PC-3 (cell line): ENCODE measurements around the gene RCOR2. TPM values are rescaled to one million over a fixed set of nuclear protein-coding genes. Genes with fewer than 3 reads are reported as not detected.

Experiments
- ATAC-seq: fragments of 200-7000 bp; cut with Tn5 transposase; 2 replicates; pipeline ENCODE4 v1.9.1; 2020; ENCODE audit warnings: mild to moderate bottlenecking, moderate library complexity
- BruUV-seq: library from RNA; stranded (reverse); fragments of 400-500 nt; replicated peaks from 2 replicates; lab custom pipeline; 2021; lab: Mats Ljungman, UMichigan
- CTCF ChIA-PET: fragments of 300-600 bp; sonication (Branson Sonifier 250); formaldehyde crosslinking; loops from one replicate; lab custom pipeline; 2022; ENCODE audit warnings: antibody characterized with exemption; lab: Charles Lee
- POLR2A ChIA-PET: fragments of 300-600 bp; sonication (Branson Sonifier 250); formaldehyde crosslinking; loops from one replicate; lab custom pipeline; 2022; ENCODE audit warnings: antibody characterized with exemption; ENCODE audit not compliant: unreplicated experiment; lab: Charles Lee
- DNase-seq: peaks from one replicate; pipeline ENCODE4 v3.0.0-alpha.2; 2015
- H2AFZ ChIP-seq: fragments of 300-600 bp; sonication (generic); 2 replicates; pipeline ENCODE4 v1.6.0; 2016; ENCODE audit warnings: antibody characterized with exemption, low read length
- H3F3A ChIP-seq: fragments of 300-600 bp; sonication (generic); one replicate; pipeline ENCODE4 v1.6.0; 2017; ENCODE audit warnings: antibody characterized with exemption, low read length, control low read depth, mild to moderate bottlenecking; ENCODE audit not compliant: unreplicated experiment
- H3K27ac ChIP-seq: fragments of 300-600 bp; sonication (generic); 2 replicates; pipeline ENCODE4 v1.5.1; 2016; ENCODE audit warnings: mild to moderate bottlenecking, low read length
- H3K27me3 ChIP-seq: fragments of 300-600 bp; sonication (generic); 2 replicates; pipeline ENCODE4 v1.6.1; 2016; ENCODE audit warnings: low read length, mixed read lengths
- H3K36me3 ChIP-seq: fragments of 300-600 bp; sonication (generic); 2 replicates; pipeline ENCODE4 v1.6.1; 2016; ENCODE audit warnings: low read depth, mixed run types, low read length, mixed read lengths
- H3K4me1 ChIP-seq: fragments of 300-600 bp; sonication (generic); 2 replicates; pipeline ENCODE4 v1.5.1; 2016; ENCODE audit warnings: low read length; ENCODE audit not compliant: insufficient read depth
- H3K4me2 ChIP-seq: fragments of 300-600 bp; sonication (generic); 2 replicates; pipeline ENCODE4 v1.6.0; 2016; ENCODE audit warnings: low read length
- H3K4me3 ChIP-seq: fragments of 300-600 bp; sonication (generic); 2 replicates; pipeline ENCODE4 v1.5.1; 2016; ENCODE audit warnings: mild to moderate bottlenecking, low read length, mixed read lengths
- H3K79me2 ChIP-seq: fragments of 300-600 bp; sonication (generic); 2 replicates; pipeline ENCODE4 v1.6.1; 2017; ENCODE audit warnings: low read length, mixed read lengths
- H3K9ac ChIP-seq: fragments of 300-600 bp; sonication (generic); 2 replicates; pipeline ENCODE4 v1.6.0; 2016; ENCODE audit warnings: mild to moderate bottlenecking, low read length
- H3K9me2 ChIP-seq: fragments of 300-600 bp; sonication (generic); replicated peaks from 2 replicates; pipeline ENCODE4 v1.6.1; 2016; ENCODE audit warnings: mixed run types, low read length, mixed read lengths
- H3K9me3 ChIP-seq: fragments of 300-600 bp; sonication (generic); 2 replicates; pipeline ENCODE4 v1.6.1; 2016; ENCODE audit warnings: low read length, mixed read lengths
- H4K20me1 ChIP-seq: fragments of 300-600 bp; sonication (generic); 2 replicates; pipeline ENCODE4 v1.6.1; 2016; ENCODE audit warnings: low read length, mixed read lengths
- EZH2 ChIP-seq: fragments of 300-600 bp; sonication (generic); IDR thresholded peaks from one replicate; pipeline ENCODE4 v1.6.1; 2017; ENCODE audit warnings: antibody characterized with exemption, mild to moderate bottlenecking, low read length; ENCODE audit not compliant: unreplicated experiment
- EZH2phosphoT487 ChIP-seq: fragments of 300-600 bp; sonication (generic); IDR thresholded peaks from 2 replicates; pipeline ENCODE4 v1.6.1; 2018; ENCODE audit warnings: mild to moderate bottlenecking, antibody characterized with exemption, low read length, borderline replicate concordance
- intact Hi-C: fragments of 100-400 bp; cut with micrococcal nuclease; formaldehyde crosslinking; loops from 2 replicates; pipeline ENCODE4 v1.9.0; 2023
- total RNA-seq: library from RNA; depleted of rRNA; stranded (reverse); fragments of >200 nt; gene quantifications from 2 replicates; pipeline ENCODE4 v1.2.3, GENCODE V29; 2014
- TF ChIP-seq, protein P1 (sequence below): fragments of 300-600 bp; sonication (generic); conservative IDR thresholded peaks from 2 replicates; pipeline ENCODE4 v1.5.1; 2017; ENCODE audit warnings: antibody characterized with exemption, low read depth, mild to moderate bottlenecking, low read length

The RCOR2 gene
- total RNA-seq, 1 experiment from 2014 or later: 1.4 TPM

DNA sequence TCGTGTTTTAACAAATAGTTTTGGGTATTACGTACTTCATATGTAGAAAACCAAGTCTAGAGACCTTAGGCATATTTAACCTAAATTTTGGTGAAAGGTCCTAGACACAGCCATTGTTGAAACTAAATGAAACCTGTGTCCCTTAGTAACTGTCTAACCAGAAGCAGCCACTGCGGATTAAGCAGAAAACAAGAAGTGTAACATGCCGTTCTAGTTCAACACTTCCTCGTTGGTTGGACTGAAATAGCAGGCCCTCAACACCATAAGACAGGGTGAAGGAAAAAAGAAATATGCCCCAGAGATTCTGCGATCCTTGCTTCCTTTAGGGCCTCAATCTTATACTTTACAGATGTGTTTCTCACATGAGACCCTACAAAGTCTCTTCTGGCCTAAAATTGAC, 23.8 kb upstream of the RCOR2 start:
- ChIA-PET POLR2A (no interaction called here), CTCF (no interaction called here)
- Histone ChIP-seq H3K4me1 (peaks cover 14% of the 10 kb centered on the region), H3K9me2 (no peaks in the 10 kb centered on the region), H2AFZ (no peak overlapping the region), H3F3A (no peaks in the 10 kb centered on the region), H4K20me1 (peaks cover 5% of the 10 kb centered on the region; the same call in 1 of the 2 replicates), H3K36me3 (peaks cover 4% of the 10 kb centered on the region; the same call in 1 of the 2 replicates), H3K27me3 (no peaks in the 10 kb centered on the region), H3K4me2 (peak overlapping the region; percentile 100; the same call in 1 of the 2 replicates), H3K4me3 (peak overlapping the region; percentile 95; the same call in 1 of the 2 replicates), H3K27ac (no peak overlapping the region), H3K79me2 (peaks cover 63% of the 10 kb centered on the region), H3K9ac (no peak overlapping the region), H3K9me3 (no peaks in the 10 kb centered on the region)
- ATAC-seq (no peak), DNase-seq (no peak)
- intact Hi-C loops: no loop called here
- BruUV-seq: TSS peak; percentile 38
- TF ChIP-seq, protein P1, sequence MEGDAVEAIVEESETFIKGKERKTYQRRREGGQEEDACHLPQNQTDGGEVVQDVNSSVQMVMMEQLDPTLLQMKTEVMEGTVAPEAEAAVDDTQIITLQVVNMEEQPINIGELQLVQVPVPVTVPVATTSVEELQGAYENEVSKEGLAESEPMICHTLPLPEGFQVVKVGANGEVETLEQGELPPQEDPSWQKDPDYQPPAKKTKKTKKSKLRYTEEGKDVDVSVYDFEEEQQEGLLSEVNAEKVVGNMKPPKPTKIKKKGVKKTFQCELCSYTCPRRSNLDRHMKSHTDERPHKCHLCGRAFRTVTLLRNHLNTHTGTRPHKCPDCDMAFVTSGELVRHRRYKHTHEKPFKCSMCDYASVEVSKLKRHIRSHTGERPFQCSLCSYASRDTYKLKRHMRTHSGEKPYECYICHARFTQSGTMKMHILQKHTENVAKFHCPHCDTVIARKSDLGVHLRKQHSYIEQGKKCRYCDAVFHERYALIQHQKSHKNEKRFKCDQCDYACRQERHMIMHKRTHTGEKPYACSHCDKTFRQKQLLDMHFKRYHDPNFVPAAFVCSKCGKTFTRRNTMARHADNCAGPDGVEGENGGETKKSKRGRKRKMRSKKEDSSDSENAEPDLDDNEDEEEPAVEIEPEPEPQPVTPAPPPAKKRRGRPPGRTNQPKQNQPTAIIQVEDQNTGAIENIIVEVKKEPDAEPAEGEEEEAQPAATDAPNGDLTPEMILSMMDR: no peak
- TF ChIP-seq EZH2 (no peak), EZH2phosphoT487 (no peak)

DNA sequence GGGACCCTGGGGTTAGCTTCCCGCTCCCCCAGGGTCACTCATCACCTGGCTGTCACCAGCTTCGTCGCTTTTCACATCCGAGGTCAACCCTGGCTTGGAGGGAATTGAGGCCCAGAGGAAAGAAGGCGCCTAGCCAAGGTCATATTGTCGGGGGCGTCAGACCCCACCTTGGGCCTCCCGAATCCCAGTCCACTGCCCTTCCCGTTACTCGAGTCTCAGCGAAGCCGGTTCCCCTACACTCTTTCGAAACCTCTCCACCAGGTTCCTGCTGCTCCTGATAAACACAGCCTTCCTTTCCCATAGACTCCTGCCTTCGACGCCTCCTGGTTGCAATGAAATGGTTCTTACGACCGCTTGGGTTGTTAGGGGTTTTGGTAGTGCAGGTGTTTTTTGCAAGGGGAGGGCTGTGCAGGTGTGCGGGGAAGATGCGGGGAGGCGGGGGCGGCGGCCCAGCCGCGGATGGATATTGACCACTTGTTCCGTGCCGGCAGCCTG, 22.5 kb upstream of the RCOR2 start:
- H3K4me3 ChIP-seq: peak overlapping the region; percentile 95
- H3K9ac ChIP-seq: peak overlapping the region; percentile 87
- no peak for ATAC-seq
- peaks cover 4% of the 10 kb centered on the region; the same call in 1 of the 2 replicates for H3K36me3 ChIP-seq
- ChIA-PET POLR2A (no interaction called here), CTCF (interaction anchor here (0.5 to 1.9 kb wide), 4 partner anchors 9 to 378 kb away, joined by 3 to 8 read pairs (median 6); partner anchors contain the start of genes MARK2 and PRDX5)
- peak; percentile 37 for DNase-seq
- no peaks in the 10 kb centered on the region for H3K9me2 ChIP-seq
- peaks cover 5% of the 10 kb centered on the region; the same call in 1 of the 2 replicates for H4K20me1 ChIP-seq
- H3K4me1 ChIP-seq: peaks cover 14% of the 10 kb centered on the region
- H3K27me3 ChIP-seq: no peaks in the 10 kb centered on the region
- no TSS peak for BruUV-seq
- no peaks in the 10 kb centered on the region for H3F3A ChIP-seq
- no peaks in the 10 kb centered on the region for H3K9me3 ChIP-seq
- H3K27ac ChIP-seq: no peak overlapping the region
- H3K79me2 ChIP-seq: peaks cover 56% of the 10 kb centered on the region
- peak overlapping the region; percentile 93 for H2AFZ ChIP-seq
- intact Hi-C loops: loop anchor here (2.0 kb wide), 1 partner anchor 99 kb away; no protein-coding TSS in a partner anchor
- TF ChIP-seq EZH2phosphoT487: no peak
- peak overlapping the region; percentile 100 for H3K4me2 ChIP-seq

DNA sequence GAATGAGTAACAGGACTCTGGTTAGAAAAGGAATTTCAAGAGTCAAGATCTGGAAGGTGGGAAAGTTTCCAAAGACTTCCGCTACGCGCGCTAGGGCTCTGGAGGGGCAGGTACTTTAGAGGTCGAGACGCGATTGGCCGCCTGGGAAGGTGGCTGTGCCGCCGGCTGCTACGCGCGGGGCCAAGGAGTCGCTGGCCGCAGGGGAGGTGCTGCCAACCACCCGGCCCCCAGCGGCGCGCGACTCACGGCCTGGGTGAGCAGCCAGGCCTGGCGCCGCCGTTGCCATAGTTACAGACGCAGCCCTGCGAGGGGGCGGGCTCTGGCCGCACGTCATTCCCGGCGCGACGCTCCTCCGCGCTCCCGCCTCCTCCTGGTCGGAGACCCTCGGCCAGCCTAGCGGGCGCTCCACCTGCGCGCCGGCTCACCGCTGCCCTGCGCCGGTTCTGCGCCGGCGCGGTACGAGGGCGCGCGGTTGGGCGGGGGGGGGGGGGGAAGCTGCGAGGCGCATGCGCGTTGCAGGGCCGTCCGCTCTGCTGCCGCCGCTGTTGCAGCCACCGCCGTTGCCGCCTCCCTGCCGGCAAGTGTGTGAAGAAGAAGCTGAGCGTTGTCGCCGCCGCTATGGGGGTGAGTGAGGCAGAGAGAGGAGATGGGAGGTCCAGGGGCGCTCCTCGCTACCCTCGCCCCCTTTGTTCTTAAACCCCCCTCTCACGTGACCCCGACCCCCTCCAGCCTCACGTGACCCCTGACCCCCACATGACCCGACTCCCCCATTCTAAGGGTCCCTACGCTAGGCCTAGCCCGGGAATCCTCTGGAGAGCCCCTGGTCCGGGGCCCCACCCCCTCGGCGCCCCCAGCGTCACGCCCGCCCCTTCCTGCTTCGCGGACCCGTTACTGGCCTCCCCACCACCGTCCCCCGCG, 21.8 kb upstream of the RCOR2 start, which contains the start of gene NAA40:
NAA40 (plus strand) TSS at position 524 of the 918 bp plus-strand sequence; CDS start at position 619, 95 bp downstream.
- no peaks in the 10 kb centered on the region for H3K9me3 ChIP-seq
- DNase-seq: peak; percentile 99
- H3K79me2 ChIP-seq: peaks cover 49% of the 10 kb centered on the region
- ChIA-PET CTCF (interaction anchor here (0.5 to 1.9 kb wide), 5 partner anchors 7 to 379 kb away, joined by 3 to 8 read pairs (median 5); partner anchors contain the start of genes MARK2 and PRDX5), POLR2A (no interaction called here)
- BruUV-seq: no TSS peak
- peak within 1 kb of the TSS; percentile 100 for H3K4me2 ChIP-seq
- TF ChIP-seq EZH2: no peak
- TF ChIP-seq EZH2phosphoT487: peak; percentile 84
- peaks cover 5% of the 10 kb centered on the region; the same call in 1 of the 2 replicates for H4K20me1 ChIP-seq
- peaks cover 4% of the 10 kb centered on the region; the same call in 1 of the 2 replicates for H3K36me3 ChIP-seq
- no peaks in the 10 kb centered on the region for H3F3A ChIP-seq
- H3K4me3 ChIP-seq: peak within 1 kb of the TSS; percentile 95
- peaks cover 14% of the 10 kb centered on the region for H3K4me1 ChIP-seq
- intact Hi-C loops: loop anchor here (2.0 kb wide), 1 partner anchor 98 kb away; no protein-coding TSS in a partner anchor
- peak; percentile 95 for ATAC-seq
- H3K27me3 ChIP-seq: no peaks in the 10 kb centered on the region
- H2AFZ ChIP-seq: peak within 1 kb of the TSS; percentile 93
- peak within 1 kb of the TSS; percentile 87 for H3K9ac ChIP-seq
- peak within 1 kb of the TSS; percentile 8 for H3K27ac ChIP-seq
- no peaks in the 10 kb centered on the region for H3K9me2 ChIP-seq
